GM18498 (cell line): ENCODE results near the gene TRAF3.
"Not testable (repeated sequence)": the region's sequence is repeated elsewhere in the genome, so short reads cannot be mapped to it uniquely, and the experiment has no call there.

Source experiments
- ATAC-seq: cut with Tn5 transposase; IDR thresholded peaks from one replicate; pipeline ENCODE4 v1.9.1; 2021; ENCODE audit warnings: mild to moderate bottlenecking, moderate library complexity; ENCODE audit not compliant: unreplicated experiment

Gene TRAF3

DNA sequence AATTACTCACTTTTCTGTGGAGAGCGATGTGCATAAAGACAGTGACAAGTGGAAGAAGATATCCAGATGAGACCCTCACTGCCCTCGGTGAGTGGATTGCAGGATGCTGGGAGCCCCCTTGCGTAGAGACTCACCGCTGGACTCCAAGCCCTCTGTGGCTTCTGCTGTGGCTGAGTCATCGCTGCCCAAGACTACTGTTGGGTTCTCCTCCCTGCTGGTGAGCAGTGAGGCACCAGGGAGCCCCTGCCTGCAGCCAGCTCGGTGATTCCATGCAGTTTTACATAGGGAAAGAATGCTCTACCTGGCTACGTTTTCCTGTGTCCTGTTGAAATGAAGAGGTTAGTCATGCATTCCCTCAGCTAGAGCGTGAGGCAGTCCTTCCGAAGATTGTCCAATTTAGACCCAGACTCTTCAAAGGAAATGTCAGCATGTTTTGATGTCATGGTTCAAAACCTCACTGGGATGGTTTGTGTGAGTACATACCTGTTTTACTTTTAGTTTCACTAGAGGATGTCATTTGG lies 28.2 kb downstream of the TRAF3 start:
- peak; percentile 53 for ATAC-seq

DNA sequence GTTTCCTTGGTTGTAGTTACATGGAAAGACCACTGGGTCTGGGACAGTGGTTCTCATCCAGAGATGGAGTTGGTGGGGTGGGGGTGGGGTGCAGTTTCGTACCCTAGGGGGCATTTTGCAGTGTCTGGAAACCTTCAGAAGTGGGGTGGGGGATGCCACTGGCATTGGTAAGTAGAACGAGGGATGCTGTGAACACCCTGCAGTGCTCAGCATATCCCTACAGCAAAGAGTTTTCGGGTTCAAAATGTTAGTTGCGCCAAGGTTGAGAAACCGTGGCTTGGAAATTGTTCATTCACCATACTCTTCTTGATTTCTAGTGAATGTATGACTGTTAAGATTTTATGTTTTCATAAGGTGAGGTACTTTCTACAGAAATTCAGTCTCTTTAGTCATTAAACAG lies 28.7 kb downstream of the TRAF3 start:
- ATAC-seq, result no peak

DNA sequence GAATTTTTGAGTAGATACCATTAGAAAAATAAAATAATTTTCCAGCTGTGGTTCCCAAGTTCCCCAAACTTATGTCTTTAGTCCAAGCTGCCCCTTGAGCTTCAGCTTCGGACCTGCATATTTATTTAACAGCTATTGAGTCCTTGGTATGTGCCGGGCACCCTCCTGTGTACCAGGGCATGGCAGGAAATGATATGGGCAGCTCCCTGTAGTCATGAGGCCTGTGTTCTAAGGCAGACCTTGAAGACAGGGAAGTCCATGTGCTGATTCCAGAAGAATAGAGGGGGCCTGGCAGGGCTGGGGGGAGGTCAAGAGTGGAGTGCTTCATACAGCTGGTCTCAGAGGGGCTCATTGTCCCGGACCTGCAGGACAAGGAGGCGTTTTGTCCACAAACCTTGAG lies 29.2 kb downstream of the TRAF3 start:
- no peak for ATAC-seq

DNA sequence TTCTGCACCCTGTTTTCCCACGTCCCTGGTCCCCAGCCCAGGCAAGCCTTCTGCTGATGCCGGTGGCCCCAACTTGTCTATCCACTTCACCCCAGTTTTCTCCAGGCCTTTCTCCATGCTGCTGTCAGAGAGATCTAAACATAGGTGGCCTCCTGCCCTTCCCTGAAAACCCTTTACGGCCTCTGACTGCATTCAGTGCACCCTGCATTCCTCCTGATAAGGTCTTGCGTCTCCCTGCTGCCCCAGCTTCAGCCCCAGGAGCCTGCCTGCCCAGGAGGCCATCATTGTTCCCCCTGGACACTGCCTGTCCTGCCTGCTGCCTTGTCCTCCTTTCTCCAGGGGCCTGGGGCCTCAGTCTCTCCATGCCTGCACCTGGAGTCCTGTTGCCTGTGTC lies 29.8 kb downstream of the TRAF3 start:
- ATAC-seq, result no peak

DNA sequence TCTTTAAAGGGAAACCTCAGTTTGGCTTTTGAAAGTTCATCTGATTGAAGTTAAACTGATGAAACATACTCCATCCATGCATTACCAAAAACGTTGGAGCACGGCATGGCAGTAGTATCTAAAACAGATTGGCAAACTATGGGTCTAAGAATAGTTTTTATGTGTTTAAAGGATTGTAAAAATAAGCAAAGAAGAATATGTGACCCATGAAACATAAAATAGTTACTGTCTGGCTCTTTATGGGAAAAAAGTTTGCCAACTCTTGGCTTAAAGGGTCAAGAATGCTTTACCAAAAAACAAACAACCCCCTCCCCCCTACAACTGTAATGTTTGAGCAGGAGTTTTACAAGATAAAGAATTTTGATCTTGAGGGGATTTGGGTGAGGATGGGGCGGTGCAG lies 32.6 kb downstream of the TRAF3 start:
- ATAC-seq, result no peak

DNA sequence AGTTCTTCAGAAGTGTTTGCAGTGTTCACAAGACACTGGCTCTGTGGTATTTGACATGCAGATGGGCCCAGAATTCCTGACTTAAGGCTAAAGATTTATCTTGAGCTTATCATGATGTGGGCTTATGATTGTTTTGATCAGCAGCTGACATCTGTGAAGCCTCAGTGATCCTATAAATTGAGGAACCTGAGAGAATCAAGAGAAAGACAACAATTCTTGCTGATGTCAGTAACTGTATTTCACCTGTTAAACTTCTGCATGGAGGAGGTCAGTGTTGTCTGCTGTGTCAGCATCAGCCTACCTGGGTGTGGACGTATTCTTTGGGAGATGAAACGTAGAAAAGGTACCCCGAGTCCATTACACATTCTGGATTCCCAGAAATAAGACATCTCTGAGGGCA lies 33.3 kb downstream of the TRAF3 start:
- no peak for ATAC-seq

DNA sequence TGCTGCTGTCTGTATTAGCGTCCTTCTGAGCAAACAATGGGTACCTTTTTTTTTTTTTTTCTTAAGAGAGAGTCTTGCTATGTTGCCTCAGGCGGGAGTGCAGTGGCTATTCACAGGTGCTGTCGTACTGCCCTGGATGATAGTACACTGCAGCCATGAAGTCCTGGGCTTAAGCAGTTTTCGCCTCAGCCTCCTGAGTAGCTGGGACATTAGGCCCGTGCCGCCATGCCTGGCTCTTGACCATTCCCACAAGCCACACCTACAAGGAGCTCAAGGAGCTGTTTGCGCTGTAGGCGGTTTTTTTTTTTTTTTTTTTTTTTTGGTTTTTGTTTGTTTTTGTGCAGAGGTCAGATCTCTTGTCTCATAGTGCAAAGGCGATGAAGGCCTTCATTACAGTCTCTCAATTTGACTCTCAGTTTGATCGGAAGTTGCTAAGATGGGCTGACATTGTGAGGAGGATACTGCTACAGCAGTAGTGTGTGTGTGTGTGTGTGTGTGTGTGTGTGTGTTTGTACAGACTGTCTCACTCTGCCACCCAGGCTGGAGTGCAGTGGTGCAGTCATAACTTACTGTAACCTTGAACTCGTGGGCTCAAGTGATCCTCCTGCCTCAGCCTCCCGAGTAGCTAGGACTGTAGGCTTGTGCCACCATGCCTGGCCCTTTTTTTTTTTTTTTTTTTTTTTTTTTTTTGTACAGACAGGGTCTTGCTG lies 34.2 kb downstream of the TRAF3 start:
- no peak for ATAC-seq

DNA sequence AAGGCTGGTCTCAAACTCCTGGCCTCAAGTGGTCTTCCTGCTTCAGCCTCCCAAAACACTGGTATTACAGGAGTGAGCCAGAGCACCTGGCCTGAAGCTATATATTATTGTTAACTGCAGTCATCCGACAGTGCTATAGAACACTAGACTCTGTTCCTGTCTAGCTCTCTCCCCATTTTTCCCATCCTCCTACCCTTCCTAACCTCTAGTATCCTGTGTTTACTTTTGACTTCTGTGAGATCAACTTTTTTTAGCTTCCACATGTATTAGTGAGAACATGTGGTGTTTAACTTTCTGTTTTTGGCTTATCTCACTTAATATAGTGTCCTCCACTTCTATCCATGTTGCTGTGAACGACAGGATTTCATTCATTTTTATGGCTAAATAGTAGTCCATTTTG lies 34.7 kb downstream of the TRAF3 start:
- no peak for ATAC-seq

DNA sequence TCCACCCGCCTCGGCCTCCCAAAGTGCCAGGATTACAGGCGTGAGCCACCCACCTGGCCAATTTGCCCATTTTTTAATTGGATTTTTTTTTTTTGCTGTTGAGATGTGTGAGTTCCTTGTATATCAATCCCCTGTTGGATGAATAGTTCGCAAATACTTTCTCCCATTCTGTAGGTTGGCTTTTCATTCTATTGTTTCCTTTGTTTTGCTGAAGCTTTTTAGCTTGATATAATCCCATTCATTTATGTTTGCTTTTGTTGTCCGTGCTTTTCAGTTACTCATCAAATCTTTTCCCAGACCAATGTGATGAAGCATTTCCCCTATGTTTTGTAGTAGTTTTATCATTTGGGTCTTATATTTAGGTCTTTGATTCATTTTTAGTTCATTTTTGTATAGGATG lies 36.4 kb downstream of the TRAF3 start:
- ATAC-seq, result no peak

DNA sequence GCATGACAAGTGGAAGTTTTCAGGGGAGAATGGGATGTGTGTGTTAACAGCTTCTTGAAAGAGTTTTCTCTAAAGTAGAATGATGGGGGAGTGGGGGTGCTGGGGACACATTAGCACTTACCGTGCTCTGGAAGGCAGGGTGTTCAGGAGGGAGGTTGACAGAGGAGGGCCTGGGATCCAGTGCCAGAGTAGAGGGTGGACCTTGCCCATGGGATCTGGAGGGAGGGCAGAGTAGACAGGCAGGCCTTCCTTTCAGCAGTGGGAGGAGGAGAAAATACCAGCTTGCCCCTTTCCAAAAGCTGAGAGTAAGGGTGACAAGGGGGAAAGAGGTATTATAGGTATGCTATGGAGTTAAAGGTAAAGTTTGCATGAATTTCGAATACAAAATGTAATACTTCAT lies 40.1 kb downstream of the TRAF3 start:
- no peak for ATAC-seq

DNA sequence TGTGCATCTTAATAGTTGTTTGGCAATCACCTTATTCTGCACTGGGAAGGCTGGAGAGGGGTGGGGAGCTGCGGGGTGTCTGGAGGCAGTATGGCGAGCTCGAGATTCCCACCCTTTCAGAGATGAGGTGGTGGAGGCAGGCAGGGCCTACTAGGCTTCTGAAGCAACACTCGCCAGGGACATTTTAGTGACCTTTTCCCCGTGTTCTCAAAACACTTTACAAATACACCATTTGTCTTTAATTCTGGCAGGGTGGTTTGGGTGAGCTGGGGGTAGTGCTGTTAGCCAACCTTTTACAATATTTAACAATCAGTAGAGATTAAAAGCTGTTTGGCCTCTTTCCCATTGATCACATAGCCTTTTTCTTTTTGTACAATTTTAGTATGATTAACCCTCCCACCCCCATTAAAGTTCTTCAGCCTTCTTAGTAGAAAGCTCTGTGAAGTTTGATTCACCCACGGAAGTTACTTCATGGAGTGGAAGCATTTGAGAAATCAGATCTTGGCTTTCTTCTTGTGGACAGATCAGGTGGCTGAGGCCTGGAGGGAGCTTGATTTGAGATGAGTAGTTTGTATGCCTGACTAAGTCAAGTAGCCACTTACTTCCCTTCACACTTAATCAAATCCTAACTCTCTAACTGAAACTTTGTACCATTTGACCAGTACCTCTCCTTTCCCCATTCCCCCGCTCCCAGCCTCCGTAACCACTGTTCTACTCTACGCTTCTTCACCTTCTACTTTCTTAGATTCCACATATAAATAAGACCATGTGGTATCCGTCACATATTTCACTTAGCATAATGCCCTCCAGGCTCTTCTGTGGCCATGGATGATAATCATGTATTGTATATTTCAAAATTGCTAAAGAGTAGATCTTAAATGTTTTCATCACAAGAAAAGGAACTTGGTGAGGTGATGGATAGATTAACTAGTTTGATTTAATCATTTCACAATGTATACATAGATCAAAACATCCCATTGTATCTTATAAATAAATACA lies 41.0 kb downstream of the TRAF3 start:
- no peak for ATAC-seq

DNA sequence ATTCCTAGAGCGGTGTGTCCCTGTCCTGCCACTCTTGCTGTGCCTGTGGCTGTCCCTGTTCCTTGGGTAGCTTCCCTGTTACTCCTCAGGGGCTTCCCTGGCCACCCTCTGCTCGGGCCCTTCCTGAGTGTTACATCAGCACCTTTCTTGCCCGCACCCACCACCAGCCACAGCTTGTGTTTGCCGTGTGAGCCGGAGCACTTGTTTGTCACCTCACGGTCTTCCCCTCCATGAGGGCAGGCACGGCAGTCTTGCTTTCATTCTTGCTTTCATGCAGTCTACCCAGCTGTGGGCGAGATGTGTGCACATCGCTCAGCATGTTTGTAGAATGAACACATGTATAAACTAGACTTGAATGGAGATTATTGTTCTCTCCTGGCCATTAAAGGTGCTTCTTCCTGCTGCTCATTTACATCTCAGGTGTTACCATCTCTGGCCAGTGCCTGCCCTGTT lies 42.0 kb downstream of the TRAF3 start:
- peak; percentile 79 for ATAC-seq

DNA sequence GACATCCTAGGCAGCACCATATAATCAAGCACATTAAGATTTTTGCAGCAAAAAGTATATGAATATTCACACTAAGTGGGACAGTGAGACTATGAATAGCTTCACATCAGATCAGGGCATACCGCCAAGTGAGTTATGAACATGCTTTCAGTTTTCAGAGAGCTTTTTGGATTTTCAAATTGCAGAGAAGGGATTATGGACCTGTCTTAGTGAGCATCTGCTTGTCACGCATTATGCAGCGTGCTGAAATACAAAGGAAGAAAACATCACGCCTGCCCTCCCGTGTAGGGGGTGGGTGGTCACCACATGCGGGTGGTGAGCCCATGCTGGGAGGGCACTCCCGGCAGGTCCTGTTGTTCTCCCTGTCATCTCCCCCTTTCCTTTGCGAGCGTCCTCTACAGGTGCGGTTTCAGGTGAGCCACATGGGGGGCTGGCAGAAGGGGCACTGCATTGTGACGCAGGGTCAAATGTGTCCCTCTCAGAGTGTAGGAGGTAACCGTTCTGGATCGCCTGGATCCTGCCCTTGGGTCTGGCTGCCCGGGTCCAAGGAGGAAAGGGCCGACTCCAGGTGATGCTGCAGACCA lies 42.6 kb downstream of the TRAF3 start:
- ATAC-seq, result peak; percentile 28

DNA sequence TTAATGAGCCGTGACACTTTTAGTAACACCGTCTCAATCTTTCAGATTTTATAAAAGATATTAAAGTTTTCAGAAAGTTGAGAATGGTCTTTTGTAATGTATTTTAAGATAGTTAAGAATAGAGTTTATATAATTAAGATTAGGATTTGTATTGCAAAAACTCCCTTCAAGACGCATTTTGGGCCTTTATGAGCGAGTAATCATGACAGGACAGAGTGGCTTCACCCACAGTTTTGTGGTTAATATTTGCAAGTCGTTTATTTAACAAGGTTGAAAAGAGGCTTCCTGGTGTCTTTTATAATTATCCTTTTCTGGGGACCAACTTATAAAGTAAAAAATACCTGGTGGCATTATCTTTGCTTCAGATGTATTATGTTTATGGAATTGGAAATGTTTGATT lies 44.0 kb downstream of the TRAF3 start:
- ATAC-seq, result no peak

DNA sequence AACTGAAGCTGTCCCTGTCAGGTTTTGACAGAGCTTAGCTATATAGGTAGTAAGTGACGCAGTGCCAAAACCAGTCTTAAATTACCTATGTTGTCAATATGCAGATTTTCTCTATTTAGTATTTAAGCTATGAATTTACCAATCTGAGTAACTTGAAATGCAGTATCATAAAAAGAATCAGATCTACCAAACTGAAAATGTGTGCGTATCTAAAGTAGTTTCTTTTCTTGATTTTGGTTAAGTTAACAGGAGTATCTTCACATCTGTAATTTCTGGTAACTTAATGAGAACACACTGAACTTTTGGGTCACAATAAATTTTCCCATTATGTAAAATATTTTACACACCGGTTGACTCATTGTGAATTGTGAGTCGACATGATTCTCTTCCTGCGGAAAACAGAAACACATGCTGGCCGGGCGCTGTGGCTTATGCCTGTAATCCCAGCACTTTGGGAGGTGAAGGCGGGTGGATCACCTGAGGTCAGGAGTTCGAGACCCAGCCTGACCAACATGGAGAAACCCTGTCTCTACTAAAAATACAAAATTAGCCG lies 45.1 kb downstream of the TRAF3 start:
- ATAC-seq, result no peak

DNA sequence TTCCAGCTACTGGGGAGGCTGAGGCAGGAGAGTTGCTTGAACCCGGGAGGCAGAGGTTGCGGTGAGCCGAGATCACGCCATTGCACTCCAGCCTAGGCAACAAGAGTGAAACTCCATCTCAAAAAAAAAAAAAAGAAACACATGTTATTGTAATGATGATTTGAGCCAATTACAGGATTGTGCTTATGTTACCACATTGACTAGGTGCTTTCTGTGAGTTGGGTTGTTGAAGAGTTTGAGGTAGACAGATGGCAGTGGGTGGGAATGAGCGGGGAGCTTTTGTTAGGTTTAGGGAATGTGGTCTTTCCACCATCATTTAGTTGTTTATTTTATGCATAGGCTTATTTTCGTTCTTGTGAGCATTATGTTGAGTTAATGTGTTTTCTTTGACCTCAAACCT lies 45.6 kb downstream of the TRAF3 start:
- not testable (repeated sequence) for ATAC-seq

DNA sequence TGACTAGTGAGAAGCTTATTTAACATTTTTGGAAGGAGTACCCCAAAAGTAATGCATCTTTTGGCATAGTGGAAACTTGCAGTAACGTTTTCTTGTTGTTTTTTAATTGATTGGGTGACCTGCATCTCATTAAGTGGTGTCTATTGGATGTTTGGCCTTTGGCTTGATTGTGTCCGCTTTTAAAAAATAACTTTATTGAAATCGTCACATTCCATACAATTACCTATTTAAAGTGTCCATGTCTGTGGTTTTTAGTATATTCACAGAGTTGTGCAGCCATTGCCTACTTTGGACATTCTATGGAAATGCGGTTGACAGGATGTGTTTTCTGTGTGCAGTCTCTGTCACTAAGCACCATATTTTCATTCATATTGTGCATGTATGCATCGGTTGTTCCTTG lies 46.3 kb downstream of the TRAF3 start:
- ATAC-seq, result no peak

DNA sequence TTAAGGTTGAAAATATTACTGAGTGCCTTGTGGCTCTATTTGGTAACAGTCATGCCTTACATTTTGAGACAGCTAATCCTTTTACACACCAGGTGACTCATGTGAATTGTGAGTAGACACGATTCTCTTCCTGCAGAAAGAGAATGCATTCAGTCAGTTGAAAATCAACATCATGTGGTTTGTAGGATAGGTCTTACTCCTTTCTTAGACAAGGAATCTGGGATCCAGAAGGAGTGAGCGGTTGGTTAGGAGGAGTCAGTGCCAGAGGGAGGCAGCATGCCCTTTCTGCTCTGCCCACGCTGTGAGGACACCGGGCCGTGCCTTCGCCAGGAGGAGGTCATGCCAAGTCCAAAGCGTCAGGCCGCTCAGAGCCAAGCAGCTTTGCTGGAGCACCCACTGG lies 47.6 kb downstream of the TRAF3 start:
- no peak for ATAC-seq

DNA sequence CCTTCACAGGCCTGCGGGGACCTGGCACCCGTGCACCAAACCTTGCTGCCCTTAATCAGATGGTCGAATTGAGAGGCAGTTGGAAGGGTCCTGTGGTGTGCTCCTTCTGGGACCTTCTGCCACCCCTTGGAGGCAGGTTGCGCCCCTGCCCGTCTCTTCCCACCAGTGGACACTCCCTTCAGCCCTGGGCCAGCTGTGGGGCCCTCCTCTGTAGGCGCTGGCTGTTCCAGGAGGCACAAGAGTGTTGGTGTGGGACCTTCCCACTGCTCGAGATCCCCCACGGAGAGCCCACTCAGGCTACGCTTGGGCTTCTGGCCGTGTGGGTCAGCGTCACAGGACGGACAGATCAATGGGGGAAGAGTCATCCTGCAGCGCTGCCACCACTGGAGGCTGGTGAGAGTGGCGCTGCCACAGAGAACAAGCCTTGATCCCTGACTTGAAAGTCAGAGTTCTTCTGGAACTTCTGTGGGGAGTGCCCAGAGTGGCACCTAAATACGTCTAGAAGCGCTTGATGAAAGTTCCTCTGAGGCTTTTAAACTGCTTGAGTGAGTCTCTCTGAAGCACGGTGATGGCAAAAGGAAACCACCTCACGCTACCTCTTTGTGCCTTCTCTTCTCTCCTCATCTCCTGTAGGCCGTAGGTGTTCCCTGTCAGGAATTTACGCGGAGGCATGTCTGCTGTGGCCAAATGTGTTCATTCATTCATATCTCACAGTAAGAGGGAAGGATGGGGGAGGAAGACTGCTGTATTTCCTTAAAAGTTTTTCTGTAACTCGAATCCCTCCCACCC lies 48.3 kb downstream of the TRAF3 start:
- no peak for ATAC-seq

DNA sequence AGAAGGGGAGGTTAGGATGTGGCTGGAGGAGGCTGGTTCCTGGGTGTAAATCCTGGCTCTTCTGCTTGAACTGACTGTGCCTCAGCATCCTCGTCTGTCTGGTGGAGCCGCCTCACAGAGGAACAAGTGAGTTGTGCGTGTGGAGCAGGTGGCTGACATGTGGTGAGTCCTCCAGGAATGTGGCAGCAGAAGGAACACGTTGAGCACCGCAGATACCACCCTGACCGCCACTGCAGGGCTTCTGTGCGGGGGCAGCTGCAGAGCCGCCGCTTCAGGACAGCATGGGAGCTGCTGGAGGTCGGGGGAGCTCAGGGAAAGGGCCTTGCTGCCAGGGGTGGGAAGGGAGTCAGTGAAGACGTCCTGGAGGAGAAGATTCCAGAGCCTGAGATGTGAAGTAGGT lies 48.9 kb downstream of the TRAF3 start:
- ATAC-seq, result no peak
